HepG2 (cell line): ENCODE data around the gene CASP4.

Experiments used
- CHD2 ChIP-seq: IDR thresholded peaks from 2 replicates; pipeline ENCODE4 v1.6.1; 2011; ENCODE audit warnings: low read depth, low read length, improper control_type of control experiment
- SMAD1 ChIP-seq: sonication (generic); formaldehyde crosslinking; IDR thresholded peaks from 2 replicates; pipeline ENCODE4 v1.4.0; 2020; ENCODE audit warnings: missing genetic modification reagents, low read depth, mild to moderate bottlenecking, borderline replicate concordance
- ZNF335 ChIP-seq: sonication (generic); formaldehyde crosslinking; IDR thresholded peaks from 2 replicates; pipeline ENCODE4 v1.4.0; 2020; ENCODE audit warnings: missing genetic modification reagents
- TF ChIP-seq, protein P1 (sequence below): sonication (generic); formaldehyde crosslinking; IDR thresholded peaks from 2 replicates; pipeline ENCODE4 v1.5.0; 2020; ENCODE audit warnings: missing genetic modification reagents

DNA sequence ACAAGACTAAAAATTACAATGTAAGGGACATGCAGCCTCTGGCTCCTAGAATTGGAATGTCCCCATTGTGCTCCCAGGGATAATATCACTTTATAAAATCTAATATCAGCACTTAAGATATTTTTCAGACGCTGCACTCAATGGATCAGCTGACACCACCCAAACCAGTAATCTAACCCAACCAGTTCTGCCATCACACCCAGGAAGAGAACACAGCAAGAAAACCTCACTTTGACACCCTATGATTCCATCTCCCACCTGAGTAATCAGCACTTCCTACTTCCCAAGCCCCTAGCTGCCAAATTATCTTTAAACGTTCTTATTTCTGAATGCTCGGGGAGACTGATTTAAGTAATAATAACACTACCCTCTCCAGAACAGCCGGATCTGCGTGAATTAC lies 2.6 kb downstream of the CASP4 start:
- TF ChIP-seq SMAD1 (CRISPR knock-in tag) = no peak
- TF ChIP-seq ZNF335 (CRISPR knock-in tag) = no peak
- TF ChIP-seq, protein P1, sequence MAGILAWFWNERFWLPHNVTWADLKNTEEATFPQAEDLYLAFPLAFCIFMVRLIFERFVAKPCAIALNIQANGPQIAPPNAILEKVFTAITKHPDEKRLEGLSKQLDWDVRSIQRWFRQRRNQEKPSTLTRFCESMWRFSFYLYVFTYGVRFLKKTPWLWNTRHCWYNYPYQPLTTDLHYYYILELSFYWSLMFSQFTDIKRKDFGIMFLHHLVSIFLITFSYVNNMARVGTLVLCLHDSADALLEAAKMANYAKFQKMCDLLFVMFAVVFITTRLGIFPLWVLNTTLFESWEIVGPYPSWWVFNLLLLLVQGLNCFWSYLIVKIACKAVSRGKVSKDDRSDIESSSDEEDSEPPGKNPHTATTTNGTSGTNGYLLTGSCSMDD = no peak
- no peak for TF ChIP-seq CHD2
